Measurements from ENCODE around the gene MIGA1. TPM values are rescaled to one million over a fixed set of nuclear protein-coding genes. Genes with fewer than 3 reads are reported as not detected.

The MIGA1 gene
- total RNA-seq, 1 donor from 2014 or later: 17.3 TPM

DNA sequence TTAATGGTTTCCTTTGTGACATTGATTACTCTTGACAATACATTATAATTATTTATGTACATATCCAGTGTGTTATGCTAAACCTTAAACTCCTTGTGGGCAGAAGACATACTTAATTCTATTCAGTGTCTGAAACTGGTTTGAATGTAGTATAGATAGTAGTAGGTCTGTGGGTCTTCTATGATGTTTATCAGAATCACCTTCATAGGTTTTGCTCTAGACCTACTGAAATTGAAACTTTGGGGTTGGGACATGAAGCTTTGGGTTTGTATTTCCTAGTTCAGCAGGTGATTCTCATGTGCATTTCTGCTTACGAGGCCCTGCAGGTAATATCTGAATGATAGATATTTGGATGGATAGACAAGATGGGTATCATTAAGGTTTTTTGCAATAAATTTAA is 48.6 kb downstream of the MIGA1 start:
- Histone ChIP-seq H3K4me1 (peaks cover 35% of the 10 kb centered on the region), H3K4me3 (no peak overlapping the region), H3K27me3 (no peaks in the 10 kb centered on the region), H3K36me3 (no peaks in the 10 kb centered on the region), H3K27ac (no peak overlapping the region), H3K9me3 (no peaks in the 10 kb centered on the region)
- DNase-seq: no peak
- ATAC-seq: no peak
- TF ChIP-seq, protein P1, sequence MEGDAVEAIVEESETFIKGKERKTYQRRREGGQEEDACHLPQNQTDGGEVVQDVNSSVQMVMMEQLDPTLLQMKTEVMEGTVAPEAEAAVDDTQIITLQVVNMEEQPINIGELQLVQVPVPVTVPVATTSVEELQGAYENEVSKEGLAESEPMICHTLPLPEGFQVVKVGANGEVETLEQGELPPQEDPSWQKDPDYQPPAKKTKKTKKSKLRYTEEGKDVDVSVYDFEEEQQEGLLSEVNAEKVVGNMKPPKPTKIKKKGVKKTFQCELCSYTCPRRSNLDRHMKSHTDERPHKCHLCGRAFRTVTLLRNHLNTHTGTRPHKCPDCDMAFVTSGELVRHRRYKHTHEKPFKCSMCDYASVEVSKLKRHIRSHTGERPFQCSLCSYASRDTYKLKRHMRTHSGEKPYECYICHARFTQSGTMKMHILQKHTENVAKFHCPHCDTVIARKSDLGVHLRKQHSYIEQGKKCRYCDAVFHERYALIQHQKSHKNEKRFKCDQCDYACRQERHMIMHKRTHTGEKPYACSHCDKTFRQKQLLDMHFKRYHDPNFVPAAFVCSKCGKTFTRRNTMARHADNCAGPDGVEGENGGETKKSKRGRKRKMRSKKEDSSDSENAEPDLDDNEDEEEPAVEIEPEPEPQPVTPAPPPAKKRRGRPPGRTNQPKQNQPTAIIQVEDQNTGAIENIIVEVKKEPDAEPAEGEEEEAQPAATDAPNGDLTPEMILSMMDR (IDR thresholded peaks at IDR 0.05): no peak
- intact Hi-C loops (cut with DNase I): no loop called here

DNA sequence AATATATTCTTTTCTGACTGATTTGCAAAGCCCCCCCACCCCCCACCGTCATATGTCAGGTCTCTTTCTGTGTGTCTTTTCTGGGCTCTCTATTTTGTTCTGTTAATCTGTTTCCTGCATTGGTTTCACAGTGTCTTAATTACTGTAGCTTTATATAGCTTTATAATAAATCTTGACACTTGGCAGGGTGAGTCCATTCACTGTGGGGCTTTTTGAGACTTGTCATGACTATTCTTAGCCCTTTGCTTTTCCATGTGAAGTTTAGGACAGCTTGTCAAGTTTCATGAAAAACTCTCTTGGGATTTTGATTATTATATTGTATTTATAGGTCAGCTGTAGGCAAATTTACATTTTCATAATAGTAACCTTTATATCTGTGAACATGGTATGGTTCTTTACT is 50.4 kb downstream of the MIGA1 start:
- TF ChIP-seq, protein P1 (IDR thresholded peaks at IDR 0.05): no peak
- intact Hi-C loops (cut with DNase I): no loop called here

DNA sequence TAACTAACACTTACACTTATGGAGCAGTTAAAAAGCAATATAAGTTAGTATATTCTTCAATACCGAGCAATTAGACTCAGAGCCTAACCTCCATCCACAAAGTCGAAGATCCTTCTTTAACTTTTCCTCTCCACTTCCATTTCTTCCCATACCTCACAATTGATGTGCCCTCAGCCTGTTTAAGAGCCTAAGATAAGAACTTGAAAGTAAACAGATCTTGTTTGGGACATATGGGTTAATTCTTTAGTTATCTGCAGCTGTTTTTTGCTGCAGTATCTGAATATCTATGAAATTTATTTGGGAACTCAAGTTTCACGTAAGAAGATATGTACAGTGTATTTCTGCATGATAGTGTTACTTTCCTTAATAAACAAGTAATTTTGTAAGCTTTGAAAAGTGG is 51.5 kb downstream of the MIGA1 start:
- TF ChIP-seq, protein P1 (IDR thresholded peaks at IDR 0.05): no peak
- Histone ChIP-seq H3K4me3 (no peak overlapping the region), H3K4me1 (peaks cover 46% of the 10 kb centered on the region), H3K9me3 (no peaks in the 10 kb centered on the region), H3K36me3 (no peaks in the 10 kb centered on the region), H3K27ac (no peak overlapping the region), H3K27me3 (no peaks in the 10 kb centered on the region)
- intact Hi-C loops (cut with DNase I): no loop called here
- ATAC-seq (no peak), DNase-seq (no peak)

More for the DNA sequence above, 50.4 kb downstream of the MIGA1 start:
- Histone ChIP-seq H3K4me1 (peaks cover 47% of the 10 kb centered on the region), H3K27me3 (no peaks in the 10 kb centered on the region), H3K36me3 (no peaks in the 10 kb centered on the region), H3K4me3 (no peak overlapping the region), H3K9me3 (no peaks in the 10 kb centered on the region), H3K27ac (no peak overlapping the region)
- ATAC-seq (no peak), DNase-seq (no peak)

DNA sequence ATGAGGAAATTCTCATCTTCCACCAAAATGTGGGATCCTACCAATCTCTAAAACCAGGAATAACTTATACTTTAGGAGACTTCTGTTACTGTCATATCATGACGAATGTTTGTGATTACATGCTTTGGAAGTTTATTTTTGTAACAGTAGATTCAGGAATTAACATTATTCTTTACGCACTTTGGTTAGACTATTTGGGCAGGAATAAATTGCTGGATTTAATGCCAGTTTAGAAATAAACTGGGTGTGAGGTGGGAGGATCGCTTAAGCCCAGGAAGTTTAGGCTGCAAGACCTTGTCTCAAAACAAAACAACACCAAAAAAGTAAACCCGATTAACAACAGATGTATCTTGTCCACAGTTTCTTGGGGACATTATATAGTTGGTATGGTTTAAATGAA is 52.1 kb downstream of the MIGA1 start:
- no peak overlapping the region for H3K4me3 ChIP-seq
- H3K4me1 ChIP-seq: peaks cover 47% of the 10 kb centered on the region
- intact Hi-C loops (cut with DNase I): no loop called here
- TF ChIP-seq, protein P1 (IDR thresholded peaks at IDR 0.05): no peak
- ATAC-seq (no peak), DNase-seq (no peak)
- no peaks in the 10 kb centered on the region for H3K36me3 ChIP-seq
- H3K27ac ChIP-seq: peak overlapping the region; percentile 72
- no peaks in the 10 kb centered on the region for H3K9me3 ChIP-seq
- no peaks in the 10 kb centered on the region for H3K27me3 ChIP-seq

DNA sequence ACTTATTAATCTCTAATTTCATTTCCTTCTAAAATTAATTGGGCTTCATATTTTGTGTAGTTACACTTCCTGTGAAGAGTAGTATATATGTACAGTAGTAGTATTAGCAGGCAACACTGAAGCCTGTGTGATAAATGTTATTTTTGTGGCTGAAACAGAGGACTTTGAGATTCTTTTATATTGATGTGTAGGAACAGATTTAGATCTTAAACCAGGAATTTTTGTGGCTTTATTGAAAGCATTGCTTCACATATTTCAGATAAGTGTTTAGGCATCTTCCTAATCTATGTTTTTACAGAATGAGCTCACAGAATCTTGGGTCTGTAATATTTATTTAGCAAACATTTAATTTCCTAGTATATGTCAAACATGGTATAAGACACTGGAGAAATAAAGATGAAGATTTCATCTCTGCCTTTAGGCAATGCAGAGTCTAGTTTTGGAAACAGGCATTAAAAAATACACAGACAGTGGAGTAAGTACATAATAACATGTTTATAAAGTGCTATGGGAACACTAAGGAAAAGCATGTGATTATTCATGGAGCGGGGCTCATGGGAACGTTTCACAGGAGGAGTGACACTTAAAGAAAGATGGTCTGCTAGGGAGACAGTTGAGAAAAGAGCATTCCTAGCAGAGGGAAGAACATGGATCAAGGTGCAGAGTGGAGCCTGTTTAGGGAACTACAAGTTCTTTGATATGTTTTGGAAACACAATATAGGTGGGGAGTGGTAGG is 52.7 kb downstream of the MIGA1 start:
- ATAC-seq (no peak), DNase-seq (no peak)
- Histone ChIP-seq H3K27me3 (no peaks in the 10 kb centered on the region), H3K4me1 (peaks cover 47% of the 10 kb centered on the region), H3K9me3 (no peaks in the 10 kb centered on the region), H3K36me3 (no peaks in the 10 kb centered on the region), H3K4me3 (no peak overlapping the region), H3K27ac (peak overlapping the region; percentile 72)
- intact Hi-C loops (cut with DNase I): no loop called here
- TF ChIP-seq, protein P1 (IDR thresholded peaks at IDR 0.05): no peak
